ENCODE results near the gene DAZAP1.
"Not testable (repeated sequence)": the region's sequence is repeated elsewhere in the genome, so short reads cannot be mapped to it uniquely, and the experiment has no call there.

DAZAP1 gene

GRCh38 chr19:1426736-1427135, 19.4 kb downstream of the DAZAP1 start:
- DNase-seq, result no peak

- DNase-seq, result no peak
These were observed 20.0 kb downstream of the DAZAP1 start for GRCh38 chr19:1427221-1427920.

- no peak for DNase-seq
These were observed 21.5 kb downstream of the DAZAP1 start for GRCh38 chr19:1428738-1429391.

GRCh38 chr19:1429750-1430149, 22.4 kb downstream of the DAZAP1 start:
- no peak for DNase-seq

- DNase-seq, result no peak
These were observed 22.9 kb downstream of the DAZAP1 start for GRCh38 chr19:1430246-1430645.

- no peak for DNase-seq
These were observed 24.5 kb downstream of the DAZAP1 start for GRCh38 chr19:1431759-1432506.

- DNase-seq, result no peak
These were observed 25.1 kb downstream of the DAZAP1 start for GRCh38 chr19:1432507-1432887.

- no peak for DNase-seq
These were observed 26.0 kb downstream of the DAZAP1 start for GRCh38 chr19:1433119-1434039.

- no peak for DNase-seq
These were observed 26.6 kb downstream of the DAZAP1 start for GRCh38 chr19:1434040-1434366.

GRCh38 chr19:1434577-1435060, 27.2 kb downstream of the DAZAP1 start:
- DNase-seq, result no peak

GRCh38 chr19:1435378-1435989, 28.1 kb downstream of the DAZAP1 start:
- DNase-seq, result no peak

GRCh38 chr19:1437609-1438008, 30.2 kb downstream of the DAZAP1 start:
- no peak for DNase-seq

GRCh38 chr19:1438035-1438932, 30.9 kb downstream of the DAZAP1 start, which contains the start of gene RPS15:
TSS of gene RPS15 (plus strand) at chr19:1438396. CDS start at chr19:1438426, 30 bp downstream.
- peak; percentile 71 for DNase-seq

- no peak for DNase-seq
These were observed 31.6 kb downstream of the DAZAP1 start for GRCh38 chr19:1438933-1439354.

- DNase-seq, result not testable (repeated sequence)
These were observed 32.4 kb downstream of the DAZAP1 start for GRCh38 chr19:1439525-1440417.

GRCh38 chr19:1440418-1440801, 33.0 kb downstream of the DAZAP1 start:
- DNase-seq, result no peak

GRCh38 chr19:1441022-1441426, 33.6 kb downstream of the DAZAP1 start:
- no peak for DNase-seq

- DNase-seq, result no peak
These were observed 34.5 kb downstream of the DAZAP1 start for GRCh38 chr19:1441677-1442438.

Data from NCI-H526 treated with DMSO at 0.1 percent for 48 hours (cell line).